AG04449 (cell line): ENCODE measurements around the gene NCSTN.

Experiments used
- CTCF ChIA-PET: fragments of 350-600 bp; formaldehyde crosslinking; extraction: SDS; loops from one replicate; lab custom pipeline; 2021; ENCODE audit warnings: antibody characterized with exemption; lab: Yijun Ruan, JAX
- POLR2A ChIA-PET: fragments of 400-600, 350-600 bp; formaldehyde crosslinking; extraction: SDS; loops from one replicate; lab custom pipeline; 2020; ENCODE audit warnings: antibody characterized with exemption, inconsistent platforms; lab: Yijun Ruan, JAX
- DNase-seq: peaks from one replicate; pipeline ENCODE4 v3.0.0-alpha.2; 2010; ENCODE audit warnings: low read depth, low spot score
- H3K4me3 ChIP-seq: 2 replicates; pipeline ENCODE4 v1.5.1; 2011; ENCODE audit warnings: low read depth, mild to moderate bottlenecking, control low read depth, low read length
- CTCF ChIP-seq: IDR thresholded peaks from one replicate; pipeline ENCODE4 v1.5.1; 2011; ENCODE audit warnings: mild to moderate bottlenecking, moderate library complexity, low read length, control low read depth, inconsistent platforms; ENCODE audit not compliant: insufficient read depth; ENCODE audit errors: missing control alignments

Gene NCSTN

GRCh38 chr1:160407839-160408801 lies 64.9 kb downstream of the NCSTN start:
- DNase-seq: no peak
- ChIA-PET CTCF (interaction anchor here (1.4 kb wide), 1 partner anchor 20 kb away, joined by 3 read pairs; no protein-coding TSS in a partner anchor), POLR2A (no interaction called here)
- TF ChIP-seq CTCF: no peak
- H3K4me3 ChIP-seq: no peak overlapping the region
